GM13977 (cell line): ENCODE measurements around the gene JAG1.

Source experiments
- DNase-seq: peaks from one replicate; pipeline ENCODE4 v3.0.0; 2012; ENCODE audit warnings: low spot score
- CTCF ChIP-seq: IDR thresholded peaks from 2 replicates; pipeline ENCODE4 v1.5.1; 2012; ENCODE audit warnings: mild to moderate bottlenecking, control low read depth; ENCODE audit not compliant: insufficient read depth; ENCODE audit errors: extremely low read depth, missing control alignments
- in situ Hi-C: fragments of 300-500 bp; cut with MboI; formaldehyde crosslinking; loops from one replicate; pipeline ENCODE4 v1.12.0; 2022; ENCODE audit warnings: low sequenced_read_pairs, low pct_unique_long_range_greater_than_20kb, mixed read lengths, inconsistent platforms; ENCODE audit not compliant: unreplicated experiment

The JAG1 gene

GRCh38 chr20:10655720-10656669 lies 17.8 kb downstream of the JAG1 start:
- no peak for TF ChIP-seq CTCF
- in situ Hi-C loops = no loop called here
- DNase-seq = no peak

DNA sequence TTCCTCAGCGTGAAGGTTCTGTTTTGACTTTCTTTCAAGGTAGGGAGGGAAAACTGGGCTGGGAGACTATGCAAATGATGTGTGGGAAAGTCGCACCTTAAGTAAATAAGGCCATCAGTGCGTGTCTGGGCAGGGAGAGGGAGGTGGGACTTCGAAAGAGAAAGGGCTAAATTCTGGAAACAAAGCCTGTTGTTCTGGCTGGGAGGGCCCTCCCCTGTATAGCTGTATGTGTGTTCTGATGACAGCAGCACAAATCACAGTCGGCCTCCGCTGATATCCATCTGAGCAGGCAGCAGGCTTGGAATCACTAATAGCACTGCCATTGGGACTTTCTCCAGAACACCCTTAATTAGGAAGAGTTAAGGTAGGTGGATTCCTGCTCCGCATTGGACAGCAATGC lies 19.2 kb downstream of the JAG1 start:
- in situ Hi-C loops = no loop called here
- TF ChIP-seq CTCF = no peak
- DNase-seq = peak; percentile 32

DNA sequence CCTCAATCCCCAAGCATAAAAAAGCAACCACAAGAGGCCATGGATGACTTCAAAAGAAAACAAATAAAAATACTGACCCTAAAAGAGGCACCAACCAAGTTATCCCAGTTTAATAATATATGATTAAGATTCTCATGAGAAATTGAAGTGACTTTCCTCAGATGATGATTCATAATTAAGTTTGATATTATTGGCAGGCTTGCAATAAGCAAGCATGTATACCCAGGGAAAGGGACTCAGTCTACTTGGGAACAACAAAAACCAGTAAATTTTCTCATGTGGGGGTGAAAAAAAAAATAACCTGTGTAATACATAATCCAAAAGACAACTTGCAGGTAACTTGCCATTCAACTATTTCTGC lies 19.6 kb downstream of the JAG1 start:
- in situ Hi-C loops = no loop called here
- no peak for DNase-seq
- TF ChIP-seq CTCF = no peak

DNA sequence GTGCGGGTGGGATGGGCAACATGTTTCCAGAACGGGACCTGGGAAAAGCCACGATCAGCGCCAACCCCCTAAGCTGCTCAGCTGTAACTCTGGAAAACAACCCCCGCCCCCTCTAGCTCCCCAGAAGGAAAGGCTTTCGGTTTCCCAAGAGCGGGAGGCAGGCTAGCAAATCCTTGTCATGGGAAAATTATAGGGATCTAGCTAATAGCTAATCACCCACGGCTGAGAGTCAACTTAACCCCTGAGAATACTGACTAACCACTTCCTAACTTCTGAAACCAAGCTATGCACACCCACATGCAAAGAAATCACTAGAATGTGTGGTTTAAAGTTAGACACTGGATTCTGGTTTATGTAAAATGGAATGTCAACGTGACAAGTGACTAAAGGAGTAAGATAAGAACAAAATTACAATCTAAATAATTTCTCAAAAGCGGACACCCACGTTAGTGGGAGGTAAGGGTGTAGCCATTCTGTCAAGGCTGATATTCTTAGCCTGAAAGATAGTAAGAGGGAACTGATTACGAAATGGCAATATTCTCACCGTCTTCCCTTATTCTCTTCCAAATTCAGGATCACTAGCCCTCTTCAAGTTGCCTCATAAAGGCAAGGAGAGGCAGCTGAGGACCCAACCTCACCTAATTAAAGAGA lies 20.1 kb downstream of the JAG1 start:
- TF ChIP-seq CTCF = no peak
- DNase-seq = no peak
- in situ Hi-C loops = no loop called here

DNA sequence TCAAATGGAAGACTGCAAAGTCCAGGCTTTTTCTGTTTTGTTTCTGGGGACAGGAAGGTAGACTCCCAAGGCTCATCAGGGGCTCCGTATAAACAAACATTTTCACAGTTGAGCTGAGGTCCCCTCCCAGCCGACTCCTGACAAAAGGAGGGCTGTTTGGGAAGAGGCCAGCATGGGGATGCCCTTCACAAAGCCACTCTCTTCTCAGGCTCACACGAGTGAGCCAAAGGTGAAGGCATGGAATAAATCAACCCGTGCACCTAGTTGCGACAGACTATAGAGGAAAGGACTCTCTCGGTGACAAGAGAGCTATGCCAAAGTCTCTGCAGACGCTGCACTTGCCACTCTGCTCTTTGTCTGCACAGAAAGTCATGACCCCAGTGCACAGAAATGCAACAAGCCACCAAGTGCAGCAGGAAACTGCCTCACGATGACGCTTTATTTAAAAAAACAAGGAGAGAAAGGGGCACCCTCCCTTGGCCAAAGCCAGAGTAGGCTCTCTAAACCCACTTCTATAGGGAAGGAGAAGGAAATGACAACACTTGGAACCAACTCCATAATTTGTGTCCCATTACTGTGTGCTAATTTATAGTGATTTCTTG lies 21.0 kb downstream of the JAG1 start:
- TF ChIP-seq CTCF = no peak
- in situ Hi-C loops = no loop called here

GRCh38 chr20:10652185-10652584 lies 21.6 kb downstream of the JAG1 start:
- in situ Hi-C loops = no loop called here
- no peak for TF ChIP-seq CTCF
- no peak for DNase-seq

More for the DNA sequence above, 21.0 kb downstream of the JAG1 start:
- DNase-seq = no peak
